ENCODE results near the gene SLIT3. TPM values are rescaled to one million over a fixed set of nuclear protein-coding genes. Genes with fewer than 3 reads are reported as not detected.

The SLIT3 gene
- total RNA-seq, 6 experiments from 2014 or later, result 0.31 to 1.2 (median 0.65) TPM

- Histone ChIP-seq H3K9me3 (no peaks in the 10 kb centered on the region), H3K27me3 (no peaks in the 10 kb centered on the region), H3K4me3 (no peak overlapping the region), H3K36me3 (no peaks in the 10 kb centered on the region), H3K4me1 (no peaks in the 10 kb centered on the region), H3K27ac (no peak overlapping the region)
- no peak for TF ChIP-seq POLR2A (IDR thresholded peaks at IDR 0.05)
- no peak for TF ChIP-seq CTCF (IDR thresholded peaks at IDR 0.05)
- WGBS (ENCODE audit: insufficient coverage, low coverage, low lambda C conversion rate, missing lambda C conversion rate), result 41% methylated on average over 6 of the region's 6 CpGs
- DNase-seq (no peak), ATAC-seq (no peak)
- intact Hi-C loops (cut with DNase I), result no loop called here
Observed at GRCh38 chr5:169039592-169039991, 261.3 kb downstream of the SLIT3 start.

GRCh38 chr5:169037466-169037865 lies 263.5 kb downstream of the SLIT3 start:
- intact Hi-C loops (cut with DNase I), result no loop called here
- Histone ChIP-seq H3K4me3 (no peak overlapping the region), H3K36me3 (no peaks in the 10 kb centered on the region), H3K4me1 (no peaks in the 10 kb centered on the region), H3K27me3 (no peaks in the 10 kb centered on the region), H3K27ac (no peak overlapping the region), H3K9me3 (no peaks in the 10 kb centered on the region)
- ATAC-seq (no peak), DNase-seq (no peak)
- 68% methylated on average over 15 of the region's 16 CpGs for WGBS (ENCODE audit: insufficient coverage, low coverage, low lambda C conversion rate, missing lambda C conversion rate)
- TF ChIP-seq POLR2A (IDR thresholded peaks at IDR 0.05), result no peak
- TF ChIP-seq CTCF (IDR thresholded peaks at IDR 0.05), result no peak

GRCh38 chr5:169036079-169036805 lies 264.7 kb downstream of the SLIT3 start:
- H3K4me3 ChIP-seq, result no peak overlapping the region
- no peak overlapping the region for H3K27ac ChIP-seq
- H3K27me3 ChIP-seq, result no peaks in the 10 kb centered on the region
- ATAC-seq (no peak), DNase-seq (no peak)
- intact Hi-C loops (cut with DNase I), result no loop called here
- TF ChIP-seq POLR2A (IDR thresholded peaks at IDR 0.05) (no peak), CTCF (IDR thresholded peaks at IDR 0.05) (no peak)
- H3K9me3 ChIP-seq, result no peaks in the 10 kb centered on the region
- H3K4me1 ChIP-seq, result no peaks in the 10 kb centered on the region
- H3K36me3 ChIP-seq, result no peaks in the 10 kb centered on the region
- WGBS (ENCODE audit: insufficient coverage, low coverage, low lambda C conversion rate, missing lambda C conversion rate), result 54% methylated on average over 12 of the region's 12 CpGs

GRCh38 chr5:169029661-169030274 lies 271.2 kb downstream of the SLIT3 start:
- Histone ChIP-seq H3K4me3 (no peak overlapping the region), H3K27me3 (no peaks in the 10 kb centered on the region), H3K27ac (no peak overlapping the region), H3K36me3 (no peaks in the 10 kb centered on the region), H3K4me1 (no peaks in the 10 kb centered on the region), H3K9me3 (no peaks in the 10 kb centered on the region)
- ATAC-seq (no peak), DNase-seq (no peak)
- TF ChIP-seq POLR2A (IDR thresholded peaks at IDR 0.05) (no peak), CTCF (IDR thresholded peaks at IDR 0.05) (no peak)
- intact Hi-C loops (cut with DNase I), result no loop called here
- 29% methylated on average over 1 of the region's 1 CpG for WGBS (ENCODE audit: insufficient coverage, low coverage, low lambda C conversion rate, missing lambda C conversion rate)

All from right lobe of liver (tissue), 6 donors.